GM12892 (cell line): ENCODE measurements around the gene CORO2A.

ENCODE experiments used
- POLR2A ChIP-seq: IDR thresholded peaks from 2 replicates; pipeline ENCODE4 v1.6.1; 2011; ENCODE audit warnings: low read depth, low read length, control low read depth
- POLR2AphosphoS5 ChIP-seq: IDR thresholded peaks from 2 replicates; pipeline ENCODE4 v1.6.1; 2011; ENCODE audit warnings: low read depth, low read length, control low read depth
- TAF1 ChIP-seq: IDR thresholded peaks from 2 replicates; pipeline ENCODE4 v1.6.1; 2011; ENCODE audit warnings: low read depth, mild to moderate bottlenecking, control low read depth, low read length, borderline replicate concordance

DNA sequence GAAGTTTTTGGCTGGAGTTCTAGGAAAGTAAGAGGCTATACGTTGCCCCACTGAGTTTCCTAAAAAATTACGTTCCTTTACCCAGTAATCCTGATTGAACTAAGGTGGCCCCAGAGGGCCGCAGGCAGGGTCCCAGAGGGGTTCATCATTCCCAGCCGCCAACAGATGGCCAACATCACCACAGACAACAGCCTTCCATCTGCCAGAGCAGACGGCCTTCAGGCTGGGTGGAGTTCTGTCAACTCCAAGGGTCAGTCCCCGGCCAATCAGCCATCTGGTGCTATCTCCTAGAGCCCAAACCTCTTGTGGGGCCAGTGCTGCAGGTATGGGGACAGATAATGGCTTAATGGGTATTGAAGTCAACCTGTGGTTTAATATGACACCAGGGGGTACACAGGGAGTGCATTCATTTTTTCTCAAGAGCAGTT lies 32.6 kb upstream of the CORO2A start:
- TF ChIP-seq TAF1 (no peak), POLR2A (no peak), POLR2AphosphoS5 (no peak)
